Measurements from ENCODE around the gene PGAP2.

- TF ChIP-seq CTCF (IDR thresholded peaks at IDR 0.05; ENCODE audit: insufficient read depth, low read length, poor library complexity, severe bottlenecking) (no peak), EZH2phosphoT487 (conservative IDR thresholded peaks at IDR 0.05; ENCODE audit: low read length) (no peak)
Measured at GRCh38 chr11:3810951-3811350, 2.6 kb downstream of the PGAP2 start.
